Measurements from ENCODE around the gene CEL.

CEL gene

DNA sequence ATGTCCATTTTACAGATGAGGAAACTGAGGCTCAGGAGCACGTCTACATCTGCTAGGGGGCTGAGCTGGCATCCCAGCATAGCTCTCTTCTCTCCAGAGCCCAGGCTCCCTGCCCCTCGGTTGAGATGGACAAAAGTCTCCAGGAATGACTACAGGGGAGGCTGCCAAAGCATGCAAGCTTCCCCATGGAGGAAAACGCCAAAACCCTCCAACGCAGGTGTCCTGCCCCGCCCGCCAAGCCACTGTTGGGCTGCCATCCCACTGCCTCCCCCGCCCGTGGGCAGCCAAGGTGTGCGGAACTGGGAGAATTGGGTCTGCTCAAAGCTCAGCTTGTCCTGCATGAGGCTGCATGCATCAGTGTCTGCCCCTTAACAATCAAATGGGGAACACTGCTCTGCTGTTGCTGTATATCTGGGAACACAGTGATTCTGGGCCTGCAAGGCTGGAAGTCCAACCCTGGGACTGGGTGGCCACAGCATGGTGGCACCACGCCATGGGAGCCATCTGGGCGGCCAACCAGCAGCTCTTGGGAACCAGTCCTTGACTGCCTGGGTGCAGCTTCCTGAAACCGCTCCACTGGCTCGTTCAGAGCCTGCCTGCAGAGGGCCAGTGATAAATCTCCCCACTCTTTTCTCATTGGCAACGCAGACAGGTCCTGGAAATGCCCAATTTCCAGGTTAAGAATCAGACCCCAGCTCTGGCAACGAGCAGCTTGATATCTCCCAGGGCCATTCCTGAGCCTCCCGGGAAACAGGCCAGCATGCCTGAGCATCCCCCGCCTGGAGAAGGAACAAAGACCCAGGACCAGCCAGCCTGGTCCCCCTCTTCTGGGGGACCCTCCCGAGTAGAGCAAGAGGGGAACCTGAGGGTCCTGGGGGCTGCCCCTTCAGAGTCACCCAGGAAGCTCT lies 55.7 kb downstream of the CEL start:
- no peak for DNase-seq (ENCODE audit: low read depth in 2 of 2)

- DNase-seq (ENCODE audit: low read depth in 2 of 2) = no peak
Observed at GRCh38 chr9:133118179-133118520, 56.4 kb downstream of the CEL start.

- DNase-seq (ENCODE audit: low read depth in 2 of 2) = no peak
Observed at GRCh38 chr9:133118568-133118967, 56.8 kb downstream of the CEL start.

GRCh38 chr9:133119103-133119845 lies 57.5 kb downstream of the CEL start:
- no peak for DNase-seq (ENCODE audit: low read depth in 2 of 2)

DNA sequence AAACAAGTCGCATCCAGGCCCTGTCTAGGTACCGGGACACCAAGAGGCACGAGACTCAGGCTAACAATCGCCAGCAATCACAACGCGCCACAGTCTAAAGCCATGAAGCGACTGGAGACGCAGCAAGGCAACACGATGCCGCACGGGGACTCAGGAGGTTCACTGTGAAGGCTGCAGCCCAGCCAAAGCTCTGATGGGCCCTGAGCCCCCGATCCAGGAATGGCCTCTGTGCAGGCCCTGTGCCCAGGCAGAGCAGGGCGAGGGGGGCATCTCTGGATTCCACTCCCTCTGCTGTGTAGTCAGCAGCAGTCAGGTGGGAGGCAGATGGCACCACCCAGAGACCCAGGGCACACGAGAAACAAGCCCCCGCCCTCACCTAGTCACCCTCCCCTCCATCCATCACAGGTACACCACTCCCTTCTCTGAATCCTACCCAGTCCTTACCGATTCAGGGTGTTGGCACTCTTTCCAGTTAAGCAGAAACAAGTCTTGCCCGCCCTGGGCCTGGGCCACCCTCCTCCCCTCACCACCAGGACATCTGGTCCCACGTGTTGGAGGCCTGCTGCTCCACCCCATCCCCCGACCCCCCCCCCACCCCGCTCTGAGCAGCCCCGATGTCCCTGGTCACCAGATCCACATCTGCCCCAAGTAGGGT lies 58.2 kb downstream of the CEL start:
- DNase-seq (ENCODE audit: low read depth in 2 of 2) = no peak

GRCh38 chr9:133120501-133121197 lies 58.9 kb downstream of the CEL start:
- no peak for DNase-seq (ENCODE audit: low read depth in 2 of 2)
